Breast epithelium (tissue), 4 donors: ENCODE measurements around the gene KLF5. TPM values are rescaled to one million over a fixed set of nuclear protein-coding genes. Genes with fewer than 3 reads are reported as not detected.

ENCODE experiments used
- DNase-seq, 2 donors: peaks; one replicate each; pipeline ENCODE4 v3.0.0-alpha.2; 2019; ENCODE audit warnings: low spot score in 2 of 2
- H3K27ac ChIP-seq, 2 donors: fragments of 200-600 bp; sonication (generic) in 1 of 2; one replicate each; pipeline ENCODE4 v1.5.1; 2016 to 2019; ENCODE audit warnings: mild to moderate bottlenecking in 1 of 2
- H3K27me3 ChIP-seq, 2 donors: fragments of 200-600 bp; sonication (generic) in 1 of 2; one replicate each; pipeline versions ENCODE4 v1.5.1 to v1.6.0; 2017 to 2019; ENCODE audit warnings: control low read depth in 1 of 2, mild to moderate bottlenecking in 1 of 2
- H3K36me3 ChIP-seq: fragments of 200-600 bp; one replicate; pipeline ENCODE4 v1.5.1; 2019
- H3K4me1 ChIP-seq, 2 donors: fragments of 200-600 bp; sonication (generic); one replicate each; pipeline ENCODE4 v1.5.1; 2016 to 2019; ENCODE audit warnings: control low read depth in 1 of 2
- H3K4me3 ChIP-seq, 3 donors: fragments of 200-600 bp; sonication (generic); 1 replicate in 2 of 3; 2 replicates in 1 of 3; pipeline ENCODE4 v1.5.1; 2016 to 2019; ENCODE audit warnings: mild to moderate bottlenecking in 3 of 3, moderate library complexity in 2 of 3
- H3K9me3 ChIP-seq, 2 donors: fragments of 200-600 bp; sonication (generic) in 1 of 2; one replicate each; pipeline ENCODE4 v1.5.1; 2016 to 2019; ENCODE audit warnings: control low read depth in 1 of 2
- CTCF ChIP-seq, 3 donors: fragments of 450-650 bp; IDR thresholded peaks; one replicate each; pipeline ENCODE4 v1.5.1; 2016 to 2017; ENCODE audit warnings: antibody characterized with exemption in 3 of 3, mild to moderate bottlenecking in 3 of 3, moderate library complexity in 3 of 3
- POLR2A ChIP-seq: fragments of 450-650 bp; IDR thresholded peaks from one replicate; pipeline ENCODE4 v1.6.1; 2016; ENCODE audit warnings: antibody characterized with exemption, mild to moderate bottlenecking, moderate library complexity
- POLR2AphosphoS5 ChIP-seq, 3 donors: sonication (generic); formaldehyde crosslinking; IDR thresholded peaks; one replicate each; pipeline ENCODE4 v1.6.1; 2017; ENCODE audit warnings: antibody characterized with exemption in 3 of 3
- intact Hi-C: fragments of 100-400 bp; cut with DNase I; formaldehyde crosslinking; loops from one replicate; pipeline ENCODE4 v1.15.1; 2023; ENCODE audit warnings: low total_unique reads
- total RNA-seq, 3 donors: library from RNA; depleted of rRNA; stranded (reverse); fragments of >200 nt; gene quantifications; one replicate each; pipeline ENCODE4 v1.1.0, GENCODE V29; 2016

KLF5 gene
- 10 to 100 TPM in 2 of 3 donors, 1 to 10 TPM in 1; 2.2 to 30.7 (median 10.5) TPM for total RNA-seq

DNA sequence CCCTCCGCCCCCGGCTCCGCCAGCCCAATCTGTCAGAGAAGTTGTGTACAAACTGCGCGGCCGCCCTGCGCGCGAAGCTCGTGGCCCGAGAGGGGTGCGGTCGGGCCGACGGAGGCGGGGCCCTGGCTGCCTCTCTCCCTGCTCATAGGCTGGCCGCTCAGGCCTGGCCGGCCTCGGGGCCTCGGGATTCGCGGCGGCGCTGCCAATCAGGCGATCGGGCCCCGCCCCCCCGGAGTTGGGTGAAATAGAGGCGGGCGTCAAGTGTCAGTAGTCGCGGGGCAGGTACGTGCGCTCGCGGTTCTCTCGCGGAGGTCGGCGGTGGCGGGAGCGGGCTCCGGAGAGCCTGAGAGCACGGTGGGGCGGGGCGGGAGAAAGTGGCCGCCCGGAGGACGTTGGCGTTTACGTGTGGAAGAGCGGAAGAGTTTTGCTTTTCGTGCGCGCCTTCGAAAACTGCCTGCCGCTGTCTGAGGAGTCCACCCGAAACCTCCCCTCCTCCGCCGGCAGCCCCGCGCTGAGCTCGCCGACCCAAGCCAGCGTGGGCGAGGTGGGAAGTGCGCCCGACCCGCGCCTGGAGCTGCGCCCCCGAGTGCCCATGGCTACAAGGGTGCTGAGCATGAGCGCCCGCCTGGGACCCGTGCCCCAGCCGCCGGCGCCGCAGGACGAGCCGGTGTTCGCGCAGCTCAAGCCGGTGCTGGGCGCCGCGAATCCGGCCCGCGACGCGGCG, at the start of gene KLF5:
KLF5 (plus strand) TSS at position 270 of the 724 bp plus-strand sequence; CDS start at position 593, 323 bp downstream.
- TF ChIP-seq CTCF (IDR thresholded peaks at IDR 0.05) (no peak), POLR2AphosphoS5 (IDR thresholded peaks at IDR 0.05) (peak; percentile 72 to 86 (median 79)), POLR2A (peak; percentile 91)
- Histone ChIP-seq H3K9me3 (no peaks in the 10 kb centered on the region), H3K27me3 (no peaks in the 10 kb centered on the region), H3K4me3 (peak within 1 kb of the TSS; percentile 70 to 91 (median 80)), H3K4me1 (no peaks in the 10 kb centered on the region), H3K36me3 (no peaks in the 10 kb centered on the region), H3K27ac (peak within 1 kb of the TSS; percentile 79 to 92)
- DNase-seq: peak; percentile 96 to 97
- intact Hi-C loops: loop anchor here (10.0 kb wide), 1 partner anchor 366 kb away; no protein-coding TSS in a partner anchor

- Histone ChIP-seq H3K27ac (no peak overlapping the region), H3K36me3 (no peaks in the 10 kb centered on the region), H3K4me1 (no peaks in the 10 kb centered on the region), H3K9me3 (no peaks in the 10 kb centered on the region), H3K4me3 (no peak overlapping the region), H3K27me3 (no peaks in the 10 kb centered on the region)
- intact Hi-C loops: no loop called here
- no peak for DNase-seq
- TF ChIP-seq POLR2AphosphoS5 (IDR thresholded peaks at IDR 0.05) (no peak), CTCF (IDR thresholded peaks at IDR 0.05) (no peak), POLR2A (no peak)
These were observed 47.1 kb upstream of the KLF5 start for GRCh38 chr13:73011751-73012150.

GRCh38 chr13:73015805-73016204, 43.0 kb upstream of the KLF5 start:
- Histone ChIP-seq H3K27ac (no peak overlapping the region), H3K27me3 (no peaks in the 10 kb centered on the region), H3K9me3 (no peaks in the 10 kb centered on the region), H3K4me1 (no peaks in the 10 kb centered on the region), H3K36me3 (no peaks in the 10 kb centered on the region), H3K4me3 (no peak overlapping the region)
- TF ChIP-seq CTCF (IDR thresholded peaks at IDR 0.05): no peak
- no peak for TF ChIP-seq POLR2AphosphoS5 (IDR thresholded peaks at IDR 0.05)
- TF ChIP-seq POLR2A: no peak
- intact Hi-C loops: no loop called here
- DNase-seq: no peak

DNA sequence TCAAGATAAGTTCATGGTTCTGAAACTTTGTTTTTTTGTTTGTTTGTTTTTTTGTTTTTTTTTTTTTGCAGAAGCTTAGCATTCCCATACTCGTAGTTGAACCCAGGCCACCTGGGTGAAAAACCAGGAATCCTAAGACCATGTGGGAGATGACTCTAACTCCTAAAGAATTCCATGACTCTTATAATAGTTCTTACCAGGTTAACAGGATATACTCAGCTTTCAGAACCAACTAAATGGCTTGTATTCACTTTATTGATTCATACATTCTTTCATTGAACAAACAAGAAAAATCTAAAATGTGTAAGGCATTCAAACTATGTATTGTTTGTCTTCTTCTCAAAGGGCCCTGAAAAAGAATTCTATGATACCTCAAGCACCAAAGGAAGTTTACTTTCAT, 40.5 kb upstream of the KLF5 start:
- DNase-seq: no peak
- H3K9me3 ChIP-seq: no peaks in the 10 kb centered on the region
- H3K36me3 ChIP-seq: no peaks in the 10 kb centered on the region
- intact Hi-C loops: no loop called here
- H3K4me3 ChIP-seq: no peak overlapping the region
- TF ChIP-seq POLR2A (no peak), POLR2AphosphoS5 (IDR thresholded peaks at IDR 0.05) (no peak), CTCF (IDR thresholded peaks at IDR 0.05) (no peak)
- H3K4me1 ChIP-seq: no peaks in the 10 kb centered on the region
- no peak overlapping the region for H3K27ac ChIP-seq
- H3K27me3 ChIP-seq: no peaks in the 10 kb centered on the region

GRCh38 chr13:73025217-73026012, 33.4 kb upstream of the KLF5 start:
- DNase-seq: no peak
- intact Hi-C loops: no loop called here
- Histone ChIP-seq H3K27me3 (no peaks in the 10 kb centered on the region), H3K36me3 (no peaks in the 10 kb centered on the region), H3K4me3 (no peak overlapping the region), H3K9me3 (no peaks in the 10 kb centered on the region), H3K4me1 (no peaks in the 10 kb centered on the region), H3K27ac (no peak overlapping the region)
- TF ChIP-seq POLR2A: no peak
- no peak for TF ChIP-seq POLR2AphosphoS5 (IDR thresholded peaks at IDR 0.05)
- TF ChIP-seq CTCF (IDR thresholded peaks at IDR 0.05): no peak
